ENCODE results near the gene TXNDC12. TPM values are rescaled to one million over a fixed set of nuclear protein-coding genes. Genes with fewer than 3 reads are reported as not detected.

TXNDC12 gene
- total RNA-seq, 1 experiment from 2014 or later, result 80.9 TPM

GRCh38 chr1:51989582-51990477, 65.2 kb downstream of the TXNDC12 start:
- ATAC-seq, result peak; percentile 43
- H3K27ac Mint-ChIP-seq, result no peak overlapping the region
- peak overlapping the region; percentile 82 for H3K4me3 Mint-ChIP-seq
- ChIA-PET CTCF (interaction anchor here (0.7 to 1.3 kb wide), 3 partner anchors 12 to 93 kb away, joined by 3 to 6 read pairs (median 4); no protein-coding TSS in a partner anchor), POLR2A (interaction anchor here (0.6 to 1.2 kb wide), 3 partner anchors 16 to 381 kb away, joined by 3 to 7 read pairs (median 4); partner anchors contain the start of genes BTF3L4 and TXNDC12)
- peaks cover 12% of the 10 kb centered on the region for H3K27me3 Mint-ChIP-seq (ENCODE audit: low read depth)
- TF ChIP-seq IRF2 (CRISPR knock-in tag; IDR thresholded peaks at IDR 0.05; ENCODE audit: borderline replicate concordance, low read depth) (no peak), MAX (CRISPR knock-in tag; IDR thresholded peaks at IDR 0.05) (no peak), KAT7 (CRISPR knock-in tag; IDR thresholded peaks at IDR 0.05; ENCODE audit: borderline replicate concordance) (no peak), ZNF396 (CRISPR knock-in tag; IDR thresholded peaks at IDR 0.05; ENCODE audit: borderline replicate concordance) (no peak), MYBL2 (CRISPR knock-in tag; IDR thresholded peaks at IDR 0.05) (no peak), EMX1 (CRISPR knock-in tag; IDR thresholded peaks at IDR 0.05) (no peak), TCF7 (CRISPR knock-in tag; IDR thresholded peaks at IDR 0.05; ENCODE audit: low read depth) (no peak), ATF3 (CRISPR knock-in tag; conservative IDR thresholded peaks at IDR 0.05) (no peak), CREM (CRISPR knock-in tag; IDR thresholded peaks at IDR 0.05) (no peak), STAT6 (CRISPR knock-in tag; conservative IDR thresholded peaks at IDR 0.05; ENCODE audit: low read depth) (no peak), E2F5 (CRISPR knock-in tag; IDR thresholded peaks at IDR 0.05) (no peak), ZNF232 (CRISPR knock-in tag; IDR thresholded peaks at IDR 0.05) (no peak), E2F1 (CRISPR knock-in tag; IDR thresholded peaks at IDR 0.05) (no peak), ESRRA (CRISPR knock-in tag; IDR thresholded peaks at IDR 0.05; ENCODE audit: borderline replicate concordance) (no peak), PREB (CRISPR knock-in tag; IDR thresholded peaks at IDR 0.05; ENCODE audit: borderline replicate concordance) (no peak), ZNF317 (CRISPR knock-in tag; IDR thresholded peaks at IDR 0.05; ENCODE audit: borderline replicate concordance, low read depth) (no peak), ZNF138 (CRISPR knock-in tag; conservative IDR thresholded peaks at IDR 0.05) (no peak), CBFB (CRISPR knock-in tag; IDR thresholded peaks at IDR 0.05; ENCODE audit: low read depth) (no peak), NR2C2 (CRISPR knock-in tag; IDR thresholded peaks at IDR 0.05) (no peak), TEAD1 (CRISPR knock-in tag; IDR thresholded peaks at IDR 0.05) (no peak)
- peaks cover 6% of the 10 kb centered on the region; the same call in 1 of the 2 replicates for H3K36me3 Mint-ChIP-seq
- peak; percentile 50 for DNase-seq (ENCODE audit: low spot score)
- peaks cover 26% of the 10 kb centered on the region for H3K4me1 Mint-ChIP-seq
- H3K9me3 Mint-ChIP-seq, result no peaks in the 10 kb centered on the region

All from WTC11 (cell line).